Measurements from ENCODE around the gene PICALM.
"Not testable (repeated sequence)": the region's sequence is repeated elsewhere in the genome, so short reads cannot be mapped to it uniquely, and the experiment has no call there.

Gene PICALM

GRCh38 chr11:86068951-86069407 lies at the start of gene PICALM:
TSS of gene PICALM (minus strand) at chr11:86069084. CDS start at chr11:86068780, 304 bp downstream.
- peak; percentile 98 to 99 for DNase-seq (ENCODE audit: low read depth in 2 of 2)

- DNase-seq (ENCODE audit: low read depth in 2 of 2): no peak
Measured at GRCh38 chr11:86118253-86118652, 49.4 kb upstream of the PICALM start.

- DNase-seq (ENCODE audit: low read depth in 2 of 2): no peak
Measured at GRCh38 chr11:86117712-86118063, 48.8 kb upstream of the PICALM start.

GRCh38 chr11:86117001-86117711 lies 48.3 kb upstream of the PICALM start:
- DNase-seq (ENCODE audit: low read depth in 2 of 2): no peak

GRCh38 chr11:86116386-86116726 lies 47.5 kb upstream of the PICALM start:
- DNase-seq (ENCODE audit: low read depth in 2 of 2): peak; percentile 54 to 55

- DNase-seq (ENCODE audit: low read depth in 2 of 2): no peak
Measured at GRCh38 chr11:86115542-86116385, 46.9 kb upstream of the PICALM start.

- DNase-seq (ENCODE audit: low read depth in 2 of 2): no peak
Measured at GRCh38 chr11:86108890-86109638, 40.2 kb upstream of the PICALM start.

- no peak for DNase-seq (ENCODE audit: low read depth in 2 of 2)
Measured at GRCh38 chr11:86108191-86108590, 39.3 kb upstream of the PICALM start.

- no peak for DNase-seq (ENCODE audit: low read depth in 2 of 2)
Measured at GRCh38 chr11:86106916-86107315, 38.0 kb upstream of the PICALM start.

GRCh38 chr11:86106031-86106430 lies 37.1 kb upstream of the PICALM start:
- not testable (repeated sequence) for DNase-seq (ENCODE audit: low read depth in 2 of 2)

- DNase-seq (ENCODE audit: low read depth in 2 of 2): not testable (repeated sequence)
Measured at GRCh38 chr11:86105601-86106000, 36.7 kb upstream of the PICALM start.

GRCh38 chr11:86103808-86104207 lies 34.9 kb upstream of the PICALM start:
- DNase-seq (ENCODE audit: low read depth in 2 of 2): no peak

GRCh38 chr11:86101941-86102407 lies 33.1 kb upstream of the PICALM start:
- DNase-seq (ENCODE audit: low read depth in 2 of 2): no peak

GRCh38 chr11:86101493-86101892 lies 32.6 kb upstream of the PICALM start:
- no peak for DNase-seq (ENCODE audit: low read depth in 2 of 2)

- DNase-seq (ENCODE audit: low read depth in 2 of 2): peak in 1 of 2 experiments; percentile 37
Measured at GRCh38 chr11:86099874-86100273, 31.0 kb upstream of the PICALM start.

GRCh38 chr11:86097980-86098379 lies 29.1 kb upstream of the PICALM start:
- DNase-seq (ENCODE audit: low read depth in 2 of 2): no peak

GRCh38 chr11:86091566-86091965 lies 22.7 kb upstream of the PICALM start:
- DNase-seq (ENCODE audit: low read depth in 2 of 2): no peak

- DNase-seq (ENCODE audit: low read depth in 2 of 2): no peak
Measured at GRCh38 chr11:86091086-86091485, 22.2 kb upstream of the PICALM start.

- DNase-seq (ENCODE audit: low read depth in 2 of 2): peak; percentile 66 to 72
Measured at GRCh38 chr11:86089659-86090058, 20.8 kb upstream of the PICALM start.

- not testable (repeated sequence) for DNase-seq (ENCODE audit: low read depth in 2 of 2)
Measured at GRCh38 chr11:86087688-86088087, 18.8 kb upstream of the PICALM start.

GRCh38 chr11:86087256-86087655 lies 18.4 kb upstream of the PICALM start:
- DNase-seq (ENCODE audit: low read depth in 2 of 2): no peak

- no peak for DNase-seq (ENCODE audit: low read depth in 2 of 2)
Measured at GRCh38 chr11:86081455-86081854, 12.6 kb upstream of the PICALM start.
